IPS-11a (cell line): ENCODE results near the gene CCDC171.
"Not testable (repeated sequence)": the region's sequence is repeated elsewhere in the genome, so short reads cannot be mapped to it uniquely, and the experiment has no call there.

ENCODE experiments used
- H3K4me3 ChIP-seq: one replicate; pipeline ENCODE4 v1.5.1; 2013; ENCODE audit warnings: low read depth, low read length, control low read depth

Gene CCDC171

DNA sequence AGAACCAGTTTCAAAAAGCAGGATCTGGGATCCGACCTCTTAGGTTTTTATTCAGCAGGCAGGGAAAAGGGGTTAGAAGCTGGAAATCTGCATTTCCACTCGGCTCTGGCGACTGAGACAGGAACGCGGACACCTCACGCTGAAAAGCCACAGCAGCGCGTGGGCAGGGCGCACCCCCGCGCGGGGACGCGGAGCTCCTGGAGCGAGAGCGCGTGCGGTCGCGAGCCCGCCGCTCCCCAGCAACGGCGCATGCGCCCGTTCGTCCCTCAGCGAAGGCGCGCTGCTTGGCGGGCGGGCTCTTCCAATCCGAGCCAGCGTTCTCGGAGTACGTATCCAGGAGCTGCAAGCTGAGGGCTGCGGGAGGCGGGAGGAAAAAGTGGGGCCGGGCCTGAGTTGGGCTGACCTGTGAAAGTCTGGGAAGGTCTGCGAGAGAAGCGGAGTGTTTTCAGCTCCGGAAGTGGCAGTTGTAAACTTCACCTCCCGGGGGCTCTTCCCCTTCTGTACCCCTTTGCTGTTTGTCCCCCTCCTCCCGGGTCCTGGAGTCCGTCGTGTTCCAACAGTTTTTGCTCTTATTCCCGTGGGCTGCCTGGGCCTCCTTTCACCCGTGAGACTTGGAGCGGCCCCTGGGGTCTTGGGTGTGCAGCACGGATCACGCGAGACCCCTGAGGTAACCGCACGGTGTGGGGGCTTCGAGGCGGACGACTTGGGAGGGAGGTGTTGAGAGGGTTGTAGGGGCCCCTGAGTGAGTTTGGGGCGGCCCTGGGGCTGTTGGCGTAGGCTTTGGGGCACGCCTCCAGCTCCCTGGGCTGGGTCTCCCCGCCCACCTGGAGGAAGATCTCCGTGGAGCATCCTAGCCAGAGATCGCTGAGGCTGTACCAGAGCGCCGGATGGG, at the start of gene CCDC171:
Gene CCDC171, plus strand, starts transcription at position 408 of the 892 bp plus-strand sequence. CDS start 11,046 bp downstream, outside the sequence.
- H3K4me3 ChIP-seq, result peak within 1 kb of the TSS; percentile 78

DNA sequence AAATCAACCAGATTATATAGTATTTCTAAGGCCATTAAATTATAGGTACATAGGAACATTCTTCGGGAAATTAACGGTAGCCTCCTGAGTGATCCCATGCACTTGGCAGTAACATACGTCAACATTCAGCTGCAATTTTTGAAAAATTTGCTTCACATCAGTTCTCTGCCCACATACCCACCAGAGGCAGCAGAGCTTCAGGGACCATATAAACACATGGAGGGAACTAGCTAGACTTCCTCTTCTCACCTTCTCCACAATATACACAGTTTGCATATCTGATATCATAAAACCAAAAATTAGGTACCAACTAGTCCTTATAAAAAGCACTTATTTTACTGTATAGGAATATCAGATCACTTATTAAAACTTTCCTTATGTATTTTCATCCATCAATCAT, 46.9 kb upstream of the CCDC171 start:
- no peak overlapping the region for H3K4me3 ChIP-seq

- H3K4me3 ChIP-seq, result peak overlapping the region; percentile 67
These were observed 42.7 kb upstream of the CCDC171 start for GRCh38 chr9:15509931-15510788.

GRCh38 chr9:15510789-15511575, 41.9 kb upstream of the CCDC171 start, which contains the start of gene PSIP1:
TSS of gene PSIP1 (minus strand) at chr9:15510970. CDS start at chr9:15510188, 782 bp downstream.
- peak within 1 kb of the TSS; percentile 67 for H3K4me3 ChIP-seq

- no peak overlapping the region for H3K4me3 ChIP-seq
These were observed 40.6 kb upstream of the CCDC171 start for GRCh38 chr9:15512204-15512603.

GRCh38 chr9:15512889-15513288, 40.0 kb upstream of the CCDC171 start:
- no peak overlapping the region for H3K4me3 ChIP-seq

- no peak overlapping the region for H3K4me3 ChIP-seq
These were observed 39.5 kb upstream of the CCDC171 start for GRCh38 chr9:15513335-15513734.

GRCh38 chr9:15519831-15520230, 33.0 kb upstream of the CCDC171 start:
- H3K4me3 ChIP-seq, result no peak overlapping the region

DNA sequence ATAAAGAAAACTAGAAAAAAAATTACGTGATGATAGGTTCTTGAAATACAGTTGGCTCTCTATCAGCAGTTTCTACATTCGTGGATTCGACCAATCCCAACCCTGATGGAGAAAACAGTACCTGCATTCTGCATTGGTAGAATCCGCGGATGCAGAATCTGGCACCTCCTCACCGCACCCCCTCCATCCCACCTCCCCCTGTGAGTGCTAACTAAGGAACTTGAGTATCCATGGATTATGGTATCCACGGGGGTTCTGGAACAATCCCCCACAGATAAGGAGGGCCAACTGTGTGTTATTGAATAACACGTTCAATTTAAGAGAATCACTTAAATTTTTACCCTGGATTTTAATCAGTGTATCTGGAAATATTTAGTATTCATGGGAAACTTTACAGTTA, 31.6 kb upstream of the CCDC171 start:
- H3K4me3 ChIP-seq, result no peak overlapping the region

DNA sequence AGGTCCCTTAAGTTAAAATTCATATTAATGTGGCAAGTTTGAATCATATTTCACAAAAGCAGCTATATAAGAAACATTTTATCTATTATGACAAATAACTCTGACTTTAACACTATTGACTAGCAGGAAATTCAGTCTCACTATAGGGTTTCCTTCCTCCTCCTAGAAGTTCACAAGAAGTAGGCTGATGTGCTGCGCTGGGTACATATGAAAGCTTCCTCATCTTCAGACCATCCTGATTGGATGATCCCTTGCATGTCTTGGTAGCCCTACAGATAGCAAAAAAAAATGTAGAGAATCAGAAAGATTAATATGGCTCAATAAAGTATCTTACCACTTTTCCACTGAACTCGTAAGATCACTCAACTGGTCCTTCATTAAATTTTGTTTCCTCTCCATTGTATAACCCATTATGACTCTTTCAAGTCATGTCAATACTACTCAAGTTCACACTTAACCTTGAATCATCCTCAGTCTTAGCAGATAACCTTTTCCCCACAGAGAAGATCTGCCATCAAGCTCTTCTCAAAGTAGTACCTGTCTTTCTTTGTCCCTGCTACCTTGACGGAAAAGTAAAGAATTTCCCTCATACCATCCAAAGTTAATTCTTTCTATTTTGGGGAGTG, 30.6 kb upstream of the CCDC171 start:
- H3K4me3 ChIP-seq, result no peak overlapping the region

DNA sequence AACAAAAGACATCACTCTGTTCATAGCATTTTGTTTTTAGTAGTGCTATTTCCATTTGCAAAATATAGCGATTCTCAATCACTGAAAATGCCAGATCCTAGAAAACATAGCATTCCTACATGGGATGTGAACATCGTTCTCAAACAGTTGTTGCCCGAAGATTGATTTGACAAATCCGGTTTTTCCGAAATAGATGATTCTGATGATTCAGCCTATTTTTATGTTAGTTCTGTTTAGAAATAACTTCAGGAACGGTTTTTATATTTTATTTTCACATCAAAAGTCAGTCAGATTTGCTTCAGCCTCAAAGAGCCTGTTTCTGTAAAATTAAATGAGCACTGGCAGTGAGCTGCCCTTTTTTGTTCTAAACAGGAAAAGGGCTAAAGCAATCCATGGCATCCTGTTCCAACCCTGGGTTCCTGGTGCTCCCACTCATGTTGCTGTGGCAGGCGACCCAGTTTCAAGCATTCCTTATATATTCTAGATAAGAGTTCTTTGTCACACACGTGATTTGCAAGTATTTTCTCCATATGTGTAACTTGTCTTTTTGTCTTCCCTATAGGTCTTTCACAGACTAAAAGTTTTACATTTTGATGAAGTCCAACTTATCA, 27.9 kb upstream of the CCDC171 start:
- no peak overlapping the region for H3K4me3 ChIP-seq

DNA sequence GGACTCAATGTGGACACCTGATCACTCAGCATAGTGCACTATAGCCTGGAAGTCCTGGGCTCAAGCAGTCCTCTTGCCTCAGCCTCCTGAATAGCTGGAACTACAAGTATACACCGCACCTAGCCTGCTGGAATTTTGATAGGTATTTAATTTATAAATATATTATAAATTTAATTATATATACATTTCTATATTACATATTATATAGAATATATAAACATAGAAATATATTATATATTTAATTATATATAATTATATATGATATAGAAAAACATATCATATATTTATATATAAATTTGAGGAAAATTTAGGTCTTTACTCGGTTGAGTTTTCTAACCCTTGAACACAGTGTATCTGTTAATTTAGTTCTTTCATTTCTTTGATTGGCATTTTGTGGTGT, 26.9 kb upstream of the CCDC171 start:
- H3K4me3 ChIP-seq, result no peak overlapping the region

GRCh38 chr9:15527035-15527434, 25.8 kb upstream of the CCDC171 start:
- H3K4me3 ChIP-seq, result not testable (repeated sequence)

DNA sequence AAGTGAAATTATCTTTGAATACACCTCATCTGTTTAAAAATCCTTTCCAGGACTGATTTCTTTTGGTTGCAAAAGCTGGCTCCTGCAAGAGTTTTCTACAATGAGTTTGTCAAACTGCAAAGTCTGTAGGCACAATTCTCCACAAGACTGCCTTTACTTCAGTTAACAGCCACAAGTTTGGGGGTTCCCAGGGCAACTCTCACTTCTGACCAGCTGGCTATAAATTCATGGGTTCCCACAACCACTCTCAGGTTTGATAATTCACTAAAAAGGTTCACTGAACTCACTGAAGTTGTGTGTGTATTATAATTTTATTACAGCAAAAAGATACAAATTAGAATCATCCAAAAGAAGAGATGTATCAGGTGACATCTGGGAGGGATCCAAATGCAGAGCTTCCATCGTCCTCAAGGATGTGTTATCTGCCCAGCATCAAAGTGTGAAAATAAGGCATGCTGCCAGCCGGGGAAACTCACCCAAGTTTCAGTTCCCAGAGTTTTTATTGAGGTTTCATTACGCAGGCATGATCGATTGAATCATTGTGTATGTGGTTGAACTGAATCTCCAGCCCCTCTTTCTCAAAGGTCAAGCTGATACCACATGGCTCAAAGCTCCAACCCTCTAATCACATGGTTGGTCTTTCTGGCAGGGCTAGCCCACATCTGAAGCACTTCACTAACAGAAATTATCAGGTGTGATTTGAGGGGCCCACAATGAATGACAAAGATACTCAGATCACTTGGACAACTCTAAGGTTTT, 23.1 kb upstream of the CCDC171 start:
- no peak overlapping the region for H3K4me3 ChIP-seq

GRCh38 chr9:15531380-15531779, 21.5 kb upstream of the CCDC171 start:
- H3K4me3 ChIP-seq, result no peak overlapping the region

DNA sequence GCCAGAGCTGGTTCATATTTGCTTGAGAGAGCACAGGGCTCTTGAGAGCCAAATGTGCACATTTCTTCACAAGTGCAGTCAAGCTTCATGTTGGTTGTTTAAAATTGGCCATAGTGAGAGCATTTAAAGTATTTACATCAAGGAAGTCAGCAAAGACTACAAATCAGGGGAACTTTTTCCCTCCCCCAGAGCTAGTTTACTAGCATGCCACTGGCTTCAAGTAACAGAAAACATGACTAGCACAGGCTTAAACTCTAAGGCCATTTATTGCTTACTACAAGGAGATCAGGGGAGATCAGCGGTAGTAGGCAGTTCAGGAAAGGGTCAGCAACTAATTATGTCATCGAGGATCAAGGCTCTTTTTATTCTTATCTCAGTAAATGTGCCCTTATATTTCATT, 11.0 kb upstream of the CCDC171 start:
- H3K4me3 ChIP-seq, result no peak overlapping the region

- H3K4me3 ChIP-seq, result no peak overlapping the region
These were observed 10.2 kb upstream of the CCDC171 start for GRCh38 chr9:15542624-15543023.

GRCh38 chr9:15543047-15543813, 9.6 kb upstream of the CCDC171 start:
- no peak overlapping the region for H3K4me3 ChIP-seq

GRCh38 chr9:15549611-15550010, 3.2 kb upstream of the CCDC171 start:
- no peak overlapping the region for H3K4me3 ChIP-seq
